IMR-90 (cell line): ENCODE measurements around the gene TPSB2.

Experiments used
- BHLHE40 ChIP-seq: fragments of 150-350 bp; IDR thresholded peaks from 2 replicates; pipeline ENCODE4 v1.6.1; 2016; ENCODE audit warnings: mild to moderate bottlenecking, low read depth, low read length
- CEBPB ChIP-seq: IDR thresholded peaks from 2 replicates; pipeline ENCODE4 v1.6.1; 2012; ENCODE audit warnings: low read depth, low read length, improper control_type of control experiment
- MAFK ChIP-seq: IDR thresholded peaks from 2 replicates; pipeline ENCODE4 v1.6.1; 2012; ENCODE audit warnings: low read depth, low read length, improper control_type of control experiment
- MAZ ChIP-seq: IDR thresholded peaks from 2 replicates; pipeline ENCODE4 v1.6.1; 2012; ENCODE audit warnings: low read depth, mild to moderate bottlenecking, low read length, improper control_type of control experiment, moderate library complexity, borderline replicate concordance
- MXI1 ChIP-seq: IDR thresholded peaks from 2 replicates; pipeline ENCODE4 v1.6.1; 2012; ENCODE audit warnings: low read depth, mild to moderate bottlenecking, low read length, moderate library complexity, borderline replicate concordance
- NFE2L2 ChIP-seq: fragments of 150-350 bp; IDR thresholded peaks from 2 replicates; pipeline ENCODE4 v1.6.1; 2016; ENCODE audit warnings: low read depth, mild to moderate bottlenecking, low read length
- POLR2A ChIP-seq: IDR thresholded peaks from 2 replicates; pipeline ENCODE4 v1.6.1; 2012; ENCODE audit warnings: mild to moderate bottlenecking, low read depth, low read length
- RAD21 ChIP-seq: IDR thresholded peaks from 2 replicates; pipeline ENCODE4 v1.6.1; 2012; ENCODE audit warnings: low read length, improper control_type of control experiment
- RCOR1 ChIP-seq: IDR thresholded peaks from 2 replicates; pipeline ENCODE4 v1.6.1; 2012; ENCODE audit warnings: mild to moderate bottlenecking, low read length, improper control_type of control experiment; ENCODE audit not compliant: insufficient replicate concordance
- RFX5 ChIP-seq: IDR thresholded peaks from 2 replicates; pipeline ENCODE4 v1.8.0; 2012; ENCODE audit warnings: low read depth, mild to moderate bottlenecking, low read length, moderate library complexity
- SMC3 ChIP-seq: fragments of 150-350 bp; IDR thresholded peaks from 2 replicates; pipeline ENCODE4 v1.6.1; 2016; ENCODE audit warnings: low read depth, mild to moderate bottlenecking, antibody characterized with exemption, low read length, moderate library complexity
- TF ChIP-seq, protein P1 (sequence below): conservative IDR thresholded peaks from 2 replicates; pipeline ENCODE4 v1.5.1; 2012; ENCODE audit warnings: mild to moderate bottlenecking, low read depth, low read length, improper control_type of control experiment
- TF ChIP-seq, protein P2 (sequence below): fragments of 150-350 bp; IDR thresholded peaks from 2 replicates; pipeline ENCODE4 v1.6.1; 2017; ENCODE audit warnings: mild to moderate bottlenecking, antibody characterized with exemption, low read length, low read depth
- TF ChIP-seq, protein P3 (sequence below): fragments of 150-350 bp; IDR thresholded peaks from 2 replicates; pipeline ENCODE4 v1.6.1; 2016; ENCODE audit warnings: low read depth, mild to moderate bottlenecking, low read length, moderate library complexity, borderline replicate concordance

DNA sequence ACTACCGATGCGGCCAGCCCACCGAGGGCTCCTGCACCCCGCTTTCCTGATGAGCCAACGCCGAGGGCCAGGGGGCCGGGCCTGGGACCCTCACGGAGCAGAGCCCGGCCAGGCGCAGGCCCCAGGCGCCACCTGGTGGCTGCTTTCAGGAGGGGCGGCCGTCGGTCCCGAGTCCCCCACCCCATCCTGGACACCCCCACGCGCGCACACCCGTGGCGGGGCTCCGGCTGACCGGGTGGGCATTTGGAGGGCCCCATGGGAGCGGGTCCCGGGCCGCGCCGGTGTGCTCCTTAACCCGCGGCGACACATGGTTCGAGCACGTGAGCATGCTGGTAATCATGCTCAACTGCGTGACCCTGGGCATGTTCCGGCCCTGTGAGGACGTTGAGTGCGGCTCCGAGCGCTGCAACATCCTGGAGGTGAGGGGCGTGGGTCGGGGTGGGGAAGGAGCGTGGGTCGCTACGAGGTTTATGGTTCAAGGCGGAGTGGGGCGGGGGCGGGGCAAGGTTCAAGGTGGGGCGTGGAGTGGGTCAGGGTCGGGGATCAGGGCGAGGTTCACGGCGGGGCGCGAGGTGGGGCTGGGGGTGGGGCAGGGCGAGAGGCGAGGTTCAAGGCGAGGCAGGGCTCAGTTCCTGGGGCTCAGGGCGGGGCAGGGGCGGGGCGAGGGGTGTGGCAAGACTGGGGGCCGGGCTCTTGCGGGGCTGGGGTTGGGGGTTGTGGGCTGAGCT is 35.2 kb downstream of the TPSB2 start:
- peak; percentile 86 for TF ChIP-seq RAD21
- TF ChIP-seq, protein P1, sequence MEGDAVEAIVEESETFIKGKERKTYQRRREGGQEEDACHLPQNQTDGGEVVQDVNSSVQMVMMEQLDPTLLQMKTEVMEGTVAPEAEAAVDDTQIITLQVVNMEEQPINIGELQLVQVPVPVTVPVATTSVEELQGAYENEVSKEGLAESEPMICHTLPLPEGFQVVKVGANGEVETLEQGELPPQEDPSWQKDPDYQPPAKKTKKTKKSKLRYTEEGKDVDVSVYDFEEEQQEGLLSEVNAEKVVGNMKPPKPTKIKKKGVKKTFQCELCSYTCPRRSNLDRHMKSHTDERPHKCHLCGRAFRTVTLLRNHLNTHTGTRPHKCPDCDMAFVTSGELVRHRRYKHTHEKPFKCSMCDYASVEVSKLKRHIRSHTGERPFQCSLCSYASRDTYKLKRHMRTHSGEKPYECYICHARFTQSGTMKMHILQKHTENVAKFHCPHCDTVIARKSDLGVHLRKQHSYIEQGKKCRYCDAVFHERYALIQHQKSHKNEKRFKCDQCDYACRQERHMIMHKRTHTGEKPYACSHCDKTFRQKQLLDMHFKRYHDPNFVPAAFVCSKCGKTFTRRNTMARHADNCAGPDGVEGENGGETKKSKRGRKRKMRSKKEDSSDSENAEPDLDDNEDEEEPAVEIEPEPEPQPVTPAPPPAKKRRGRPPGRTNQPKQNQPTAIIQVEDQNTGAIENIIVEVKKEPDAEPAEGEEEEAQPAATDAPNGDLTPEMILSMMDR = peak; percentile 71
- no peak for TF ChIP-seq MXI1
- TF ChIP-seq POLR2A = no peak
- no peak for TF ChIP-seq CEBPB
- TF ChIP-seq BHLHE40 = 0 out of 2 replicates have a peak, but pooled peaks have one; percentile 29
- no peak for TF ChIP-seq MAFK
- no peak for TF ChIP-seq RFX5
- TF ChIP-seq MAZ = no peak; the same call in 1 of the 2 replicates
- TF ChIP-seq, protein P2, sequence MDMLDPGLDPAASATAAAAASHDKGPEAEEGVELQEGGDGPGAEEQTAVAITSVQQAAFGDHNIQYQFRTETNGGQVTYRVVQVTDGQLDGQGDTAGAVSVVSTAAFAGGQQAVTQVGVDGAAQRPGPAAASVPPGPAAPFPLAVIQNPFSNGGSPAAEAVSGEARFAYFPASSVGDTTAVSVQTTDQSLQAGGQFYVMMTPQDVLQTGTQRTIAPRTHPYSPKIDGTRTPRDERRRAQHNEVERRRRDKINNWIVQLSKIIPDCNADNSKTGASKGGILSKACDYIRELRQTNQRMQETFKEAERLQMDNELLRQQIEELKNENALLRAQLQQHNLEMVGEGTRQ = peak; percentile 14; the same call in 1 of the 2 replicates
- TF ChIP-seq SMC3 = peak; percentile 95
- TF ChIP-seq, protein P3, sequence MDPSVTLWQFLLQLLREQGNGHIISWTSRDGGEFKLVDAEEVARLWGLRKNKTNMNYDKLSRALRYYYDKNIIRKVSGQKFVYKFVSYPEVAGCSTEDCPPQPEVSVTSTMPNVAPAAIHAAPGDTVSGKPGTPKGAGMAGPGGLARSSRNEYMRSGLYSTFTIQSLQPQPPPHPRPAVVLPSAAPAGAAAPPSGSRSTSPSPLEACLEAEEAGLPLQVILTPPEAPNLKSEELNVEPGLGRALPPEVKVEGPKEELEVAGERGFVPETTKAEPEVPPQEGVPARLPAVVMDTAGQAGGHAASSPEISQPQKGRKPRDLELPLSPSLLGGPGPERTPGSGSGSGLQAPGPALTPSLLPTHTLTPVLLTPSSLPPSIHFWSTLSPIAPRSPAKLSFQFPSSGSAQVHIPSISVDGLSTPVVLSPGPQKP = no peak
- no peak for TF ChIP-seq RCOR1
- no peak for TF ChIP-seq NFE2L2
